Measurements from ENCODE around the gene PSMB10.

GRCh38 chr16:67885976-67886375, 50.7 kb downstream of the PSMB10 start:
- TF ChIP-seq ZNF571 (tag by site-specific recombination; IDR thresholded peaks at IDR 0.05): no peak
- no peak for TF ChIP-seq ZNF174 (tag by site-specific recombination; IDR thresholded peaks at IDR 0.05)
